Endothelial cell of umbilical vein (primary cell): ENCODE measurements around the gene ARFGEF3. TPM values are rescaled to one million over a fixed set of nuclear protein-coding genes. Genes with fewer than 3 reads are reported as not detected.

Experiments used
- BruUV-seq: library from RNA; stranded (reverse); fragments of 400-500 nt; replicated peaks from 2 replicates; lab custom pipeline; 2021; lab: Mats Ljungman, UMichigan
- CTCF ChIA-PET: fragments of 300-600, 350-600 bp; sonication (Branson Sonifier 250); formaldehyde crosslinking; loops from one replicate; lab custom pipeline; 2021; ENCODE audit warnings: antibody characterized with exemption, inconsistent platforms; lab: Charles Lee
- POLR2A ChIA-PET: fragments of 300-600, 350-600 bp; sonication (Branson Sonifier 250); formaldehyde crosslinking; loops from one replicate; lab custom pipeline; 2021; ENCODE audit warnings: antibody characterized with exemption, inconsistent platforms; lab: Charles Lee
- DNase-seq: peaks from one replicate; pipeline ENCODE4 v3.0.0-alpha.2; 2011; ENCODE audit warnings: low read depth, low spot score
- FAIRE-seq: peaks from 2 replicates; lab custom pipeline; 2011; peaks lifted over from hg19 to GRCh38; lab: Jason Lieb, UNC
- H2AFZ ChIP-seq: 2 replicates; pipeline ENCODE4 v1.6.0; 2012; ENCODE audit warnings: low read depth, low read length, control low read depth, inconsistent platforms
- H3K27ac ChIP-seq: 2 replicates; pipeline ENCODE4 v1.5.1; 2011; ENCODE audit warnings: low read depth, mild to moderate bottlenecking, control low read depth, low read length, moderate library complexity; ENCODE audit not compliant: insufficient read depth
- H3K27me3 ChIP-seq, 2 experiments: 2 replicates each; pipeline versions ENCODE4 v1.6.0 to v1.6.1; 2011; ENCODE audit warnings: low read length in 2 of 2, mixed read lengths in 1 of 2; ENCODE audit not compliant: control insufficient read depth in 2 of 2, insufficient read depth in 2 of 2
- H3K36me3 ChIP-seq, 2 experiments: 2 replicates in 1 of 2; 3 replicates in 1 of 2; pipeline ENCODE4 v1.5.1; 2011; ENCODE audit warnings: low read length in 2 of 2, mild to moderate bottlenecking in 1 of 2, moderate library complexity in 1 of 2; ENCODE audit not compliant: control insufficient read depth in 2 of 2, insufficient read depth in 2 of 2; ENCODE audit errors: extremely low read depth in 1 of 2
- H3K4me1 ChIP-seq: 3 replicates; pipeline ENCODE4 v1.5.1; 2011; ENCODE audit warnings: mild to moderate bottlenecking, low read length; ENCODE audit not compliant: control insufficient read depth, insufficient read depth; ENCODE audit errors: extremely low read depth
- H3K4me2 ChIP-seq: 2 replicates; pipeline ENCODE4 v1.6.1; 2011; ENCODE audit warnings: low read length, control low read depth, mixed read lengths; ENCODE audit not compliant: insufficient read depth
- H3K4me3 ChIP-seq, 3 experiments: fragments of 200-600 bp in 1 of 3; sonication (generic), shearing (Covaris generic) in 1 of 3; replicated peaks in 1 of 3; 2 replicates each; pipeline ENCODE4 v1.5.1; 2011 to 2016; ENCODE audit warnings: control low read depth in 3 of 3, low read length in 3 of 3, mild to moderate bottlenecking in 2 of 3, inconsistent platforms in 1 of 3, low read depth in 1 of 3, moderate library complexity in 1 of 3; ENCODE audit not compliant: insufficient read depth in 1 of 3
- H3K79me2 ChIP-seq: 2 replicates; pipeline ENCODE4 v1.6.0; 2012; ENCODE audit warnings: low read length, inconsistent platforms; ENCODE audit not compliant: control insufficient read depth, insufficient read depth
- H3K9ac ChIP-seq: replicated peaks from 2 replicates; pipeline ENCODE3; 2011; ENCODE audit warnings: low read length, control low read depth; ENCODE audit not compliant: insufficient read depth; ENCODE audit errors: extremely low read depth
- H3K9me1 ChIP-seq: replicated peaks from 3 replicates; pipeline ENCODE4 v1.6.0; 2011; ENCODE audit warnings: mild to moderate bottlenecking, low read length; ENCODE audit not compliant: control insufficient read depth, insufficient read depth; ENCODE audit errors: extremely low read depth
- H3K9me3 ChIP-seq: replicated peaks from 2 replicates; pipeline ENCODE4 v1.5.1; 2012; ENCODE audit warnings: low read length, inconsistent platforms; ENCODE audit not compliant: control insufficient read depth, insufficient read depth
- H4K20me1 ChIP-seq: replicated peaks from 2 replicates; pipeline ENCODE3; 2011; ENCODE audit warnings: mild to moderate bottlenecking, low read length; ENCODE audit not compliant: control insufficient read depth, insufficient read depth; ENCODE audit errors: extremely low read depth
- CTCF ChIP-seq, 2 donors: IDR thresholded peaks; 1 replicate in 1 of 2; 2 replicates in 1 of 2; pipeline ENCODE4 v1.5.1; 2011; ENCODE audit warnings: low read length in 2 of 2, mild to moderate bottlenecking in 2 of 2, moderate library complexity in 2 of 2, control low read depth in 1 of 2, inconsistent platforms in 1 of 2, low read depth in 1 of 2; ENCODE audit not compliant: insufficient read depth in 1 of 2; ENCODE audit errors: extremely low read depth in 1 of 2
- EZH2 ChIP-seq: IDR thresholded peaks from 2 replicates; pipeline ENCODE4 v1.6.1; 2012; ENCODE audit warnings: borderline replicate concordance, low read depth, mild to moderate bottlenecking, moderate library complexity, low read length, inconsistent platforms; ENCODE audit not compliant: severe bottlenecking
- FOS ChIP-seq: IDR thresholded peaks from 2 replicates; pipeline ENCODE4 v1.6.1; 2011; ENCODE audit warnings: mild to moderate bottlenecking, low read length, moderate library complexity, borderline replicate concordance; ENCODE audit not compliant: insufficient read depth
- GATA2 ChIP-seq: IDR thresholded peaks from 2 replicates; pipeline ENCODE4 v1.7.0; 2011; ENCODE audit warnings: low read depth, mild to moderate bottlenecking, moderate library complexity, mixed read lengths, low read length; ENCODE audit not compliant: insufficient read length, insufficient read depth
- JUN ChIP-seq: IDR thresholded peaks from 2 replicates; pipeline ENCODE4 v1.6.1; 2011; ENCODE audit warnings: borderline replicate concordance, low read depth; ENCODE audit not compliant: insufficient read length, insufficient read depth
- MAX ChIP-seq: IDR thresholded peaks from 2 replicates; pipeline ENCODE4 v1.6.1; 2011; ENCODE audit not compliant: insufficient read depth, insufficient read length
- MYC ChIP-seq: IDR thresholded peaks from one replicate; pipeline ENCODE4 v1.6.1; 2011; ENCODE audit warnings: mild to moderate bottlenecking, low read depth, low read length
- POLR2A ChIP-seq: IDR thresholded peaks from 2 replicates; pipeline ENCODE4 v1.6.1; 2012; ENCODE audit warnings: low read depth, mild to moderate bottlenecking, control low read depth, low read length
- POLR2AphosphoS5 ChIP-seq: IDR thresholded peaks from 2 replicates; pipeline ENCODE4 v1.6.1; 2012; ENCODE audit warnings: low read depth, mild to moderate bottlenecking, control low read depth, low read length, moderate library complexity; ENCODE audit not compliant: insufficient read depth
- dilution Hi-C: fragments of 300-500 bp; cut with MboI; formaldehyde crosslinking; loops from one replicate; pipeline ENCODE4 v1.15.0; 2019; ENCODE audit warnings: low sequenced_read_pairs; ENCODE audit not compliant: extremely low pct_ligation_motif_present
- intact Hi-C: fragments of 100-400 bp; cut with micrococcal nuclease; formaldehyde crosslinking; loops from one replicate; pipeline ENCODE4 v1.10.0; 2022
- polyA plus RNA-seq, 4 experiments: library from polyadenylated mRNA; depleted of rRNA in 3 of 4; stranded (reverse) in 3 of 4; unstranded in 1 of 4; fragments of >200 nt; gene quantifications; 2 replicates each; pipeline versions ENCODE4 v1.2.1 to v1.2.3, GENCODE V29; 2011 to 2012; ENCODE audit warnings: missing spikeins in 1 of 4
- total RNA-seq: library from RNA; stranded (reverse); gene quantifications from 2 replicates; pipeline ENCODE4 v1.2.3, GENCODE V29; 2021

The ARFGEF3 gene
- total and polyA plus RNA-seq, 2 donors (not counting 3 experiments of a cell fraction or from before 2014, with no cell fraction given): 1.3 to 7.3 TPM

- ChIA-PET CTCF (interaction anchor here (0.9 to 2.0 kb wide), 3 partner anchors 11 to 21 kb away, joined by 3 to 4 read pairs (median 3); partner anchors contain the start of gene PBOV1), POLR2A (no interaction called here)
- Histone ChIP-seq H3K4me1 (no peaks in the 10 kb centered on the region), H3K27ac (no peak overlapping the region), H2AFZ (no peak overlapping the region), H3K9ac (no peak overlapping the region), H3K9me3 (no peaks in the 10 kb centered on the region), H3K4me3 (no peak overlapping the region), H3K27me3 (no peaks in the 10 kb centered on the region), H3K79me2 (no peaks in the 10 kb centered on the region), H3K4me2 (no peak overlapping the region), H3K9me1 (no peaks in the 10 kb centered on the region), H3K36me3 (no peaks in the 10 kb centered on the region), H4K20me1 (no peaks in the 10 kb centered on the region)
- dilution Hi-C loops (no loop called here), intact Hi-C loops (no loop called here)
- FAIRE-seq: no peak
- TF ChIP-seq EZH2: no peak
- TF ChIP-seq POLR2A: no peak
- no peak for TF ChIP-seq POLR2AphosphoS5
- TF ChIP-seq CTCF (IDR thresholded peaks at IDR 0.05; ENCODE audit: extremely low read depth in 1 of 2, insufficient read depth in 1 of 2, low read depth in 1 of 2, low read length in 2 of 2): no peak
- no peak for TF ChIP-seq MAX
- TF ChIP-seq GATA2: no peak
- no peak for TF ChIP-seq FOS
- no peak for TF ChIP-seq MYC
- no peak for TF ChIP-seq JUN
- DNase-seq: no peak
- no TSS peak for BruUV-seq
These were observed 35.8 kb downstream of the ARFGEF3 start for GRCh38 chr6:138197570-138197969.
